ENCODE data around the gene PODXL2.

PODXL2 gene

GRCh38 chr3:127628788-127629466, at the start of gene PODXL2:
TSS of gene PODXL2 (plus strand) at chr3:127629185. CDS start at chr3:127629220, 35 bp downstream.
- peak within 1 kb of the TSS; percentile 73 for H3K4me3 Mint-ChIP-seq
- peaks cover 36% of the 10 kb centered on the region for H3K4me1 Mint-ChIP-seq (ENCODE audit: low read depth)
- H3K27ac Mint-ChIP-seq: peak within 1 kb of the TSS; percentile 81
- DNase-seq: peak; percentile 55
- H3K9me3 Mint-ChIP-seq: peaks cover 4% of the 10 kb centered on the region
- H3K36me3 Mint-ChIP-seq (ENCODE audit: low read depth): no peaks in the 10 kb centered on the region
- H3K27me3 Mint-ChIP-seq: peaks cover 49% of the 10 kb centered on the region

- no peak for DNase-seq
- H3K27ac Mint-ChIP-seq: peak overlapping the region; percentile 60
- H3K27me3 Mint-ChIP-seq: no peaks in the 10 kb centered on the region
- H3K4me3 Mint-ChIP-seq: no peak overlapping the region
- peaks cover 26% of the 10 kb centered on the region for H3K4me1 Mint-ChIP-seq (ENCODE audit: low read depth)
- H3K36me3 Mint-ChIP-seq (ENCODE audit: low read depth): peaks cover 50% of the 10 kb centered on the region
- no peaks in the 10 kb centered on the region for H3K9me3 Mint-ChIP-seq
These were observed 48.5 kb upstream of the PODXL2 start for GRCh38 chr3:127580327-127581060.

- Mint-ChIP-seq H3K4me3 (no peak overlapping the region), H3K27me3 (no peaks in the 10 kb centered on the region), H3K4me1 (ENCODE audit: low read depth) (peaks cover 46% of the 10 kb centered on the region), H3K9me3 (no peaks in the 10 kb centered on the region), H3K36me3 (ENCODE audit: low read depth) (peaks cover 43% of the 10 kb centered on the region), H3K27ac (peak overlapping the region; percentile 13)
- DNase-seq: no peak
These were observed 44.3 kb upstream of the PODXL2 start for GRCh38 chr3:127584734-127585133.

- DNase-seq: no peak
- H3K4me3 Mint-ChIP-seq: no peak overlapping the region
- H3K36me3 Mint-ChIP-seq (ENCODE audit: low read depth): peaks cover 40% of the 10 kb centered on the region
- H3K27ac Mint-ChIP-seq: peak overlapping the region; percentile 56
- no peaks in the 10 kb centered on the region for H3K27me3 Mint-ChIP-seq
- peaks cover 46% of the 10 kb centered on the region for H3K4me1 Mint-ChIP-seq (ENCODE audit: low read depth)
- H3K9me3 Mint-ChIP-seq: no peaks in the 10 kb centered on the region
These were observed 43.7 kb upstream of the PODXL2 start for GRCh38 chr3:127585163-127585812.

GRCh38 chr3:127585813-127586413, 43.1 kb upstream of the PODXL2 start:
- Mint-ChIP-seq H3K4me1 (ENCODE audit: low read depth) (peaks cover 42% of the 10 kb centered on the region), H3K36me3 (ENCODE audit: low read depth) (peaks cover 34% of the 10 kb centered on the region), H3K27me3 (no peaks in the 10 kb centered on the region), H3K4me3 (no peak overlapping the region), H3K9me3 (no peaks in the 10 kb centered on the region), H3K27ac (no peak overlapping the region)
- DNase-seq: no peak

- Mint-ChIP-seq H3K4me3 (no peak overlapping the region), H3K36me3 (ENCODE audit: low read depth) (peaks cover 29% of the 10 kb centered on the region), H3K27me3 (no peaks in the 10 kb centered on the region), H3K9me3 (no peaks in the 10 kb centered on the region), H3K4me1 (ENCODE audit: low read depth) (peaks cover 50% of the 10 kb centered on the region), H3K27ac (no peak overlapping the region)
- no peak for DNase-seq
These were observed 41.1 kb upstream of the PODXL2 start for GRCh38 chr3:127587876-127588275.

- peak; percentile 56 for DNase-seq
- Mint-ChIP-seq H3K36me3 (ENCODE audit: low read depth) (peaks cover 29% of the 10 kb centered on the region), H3K27me3 (no peaks in the 10 kb centered on the region), H3K27ac (peak overlapping the region; percentile 87), H3K4me1 (ENCODE audit: low read depth) (peaks cover 51% of the 10 kb centered on the region), H3K9me3 (no peaks in the 10 kb centered on the region), H3K4me3 (peak overlapping the region; percentile 90)
These were observed 40.0 kb upstream of the PODXL2 start for GRCh38 chr3:127588806-127589577.

- H3K9me3 Mint-ChIP-seq: no peaks in the 10 kb centered on the region
- peaks cover 47% of the 10 kb centered on the region for H3K4me1 Mint-ChIP-seq (ENCODE audit: low read depth)
- H3K27ac Mint-ChIP-seq: peak overlapping the region; percentile 87
- peak; percentile 59 for DNase-seq
- peak overlapping the region; percentile 90 for H3K4me3 Mint-ChIP-seq
- H3K27me3 Mint-ChIP-seq: no peaks in the 10 kb centered on the region
- peaks cover 27% of the 10 kb centered on the region for H3K36me3 Mint-ChIP-seq (ENCODE audit: low read depth)
These were observed 39.2 kb upstream of the PODXL2 start for GRCh38 chr3:127589600-127590281.

- peaks cover 44% of the 10 kb centered on the region for H3K4me1 Mint-ChIP-seq (ENCODE audit: low read depth)
These were observed 38.7 kb upstream of the PODXL2 start for GRCh38 chr3:127590282-127590592.

GRCh38 chr3:127590593-127591465, 38.2 kb upstream of the PODXL2 start, which contains the start of gene TPRA1:
TSS of gene TPRA1 (minus strand) at chr3:127590733. CDS start at chr3:127580146, 10,587 bp downstream.
- peak within 1 kb of the TSS; percentile 90 for H3K4me3 Mint-ChIP-seq
- peak within 1 kb of the TSS; percentile 97 for H3K27ac Mint-ChIP-seq
- DNase-seq: peak; percentile 88
- H3K4me1 Mint-ChIP-seq (ENCODE audit: low read depth): peaks cover 39% of the 10 kb centered on the region
- H3K27me3 Mint-ChIP-seq: no peaks in the 10 kb centered on the region
- peaks cover 18% of the 10 kb centered on the region for H3K36me3 Mint-ChIP-seq (ENCODE audit: low read depth)
- no peaks in the 10 kb centered on the region for H3K9me3 Mint-ChIP-seq

More at GRCh38 chr3:127590282-127590592, 38.7 kb upstream of the PODXL2 start:
- Mint-ChIP-seq H3K4me3 (peak overlapping the region; percentile 90), H3K27me3 (no peaks in the 10 kb centered on the region), H3K36me3 (ENCODE audit: low read depth) (peaks cover 22% of the 10 kb centered on the region), H3K9me3 (no peaks in the 10 kb centered on the region), H3K27ac (peak overlapping the region; percentile 97)
- no peak for DNase-seq

- Mint-ChIP-seq H3K4me3 (no peak overlapping the region), H3K27ac (peak overlapping the region; percentile 45)
These were observed 35.8 kb upstream of the PODXL2 start for GRCh38 chr3:127593178-127593577.

GRCh38 chr3:127595303-127595702, 33.7 kb upstream of the PODXL2 start:
- H3K36me3 Mint-ChIP-seq (ENCODE audit: low read depth): peaks cover 21% of the 10 kb centered on the region
- H3K4me3 Mint-ChIP-seq: no peak overlapping the region
- no peaks in the 10 kb centered on the region for H3K27me3 Mint-ChIP-seq
- no peak for DNase-seq
- no peak overlapping the region for H3K27ac Mint-ChIP-seq
- H3K9me3 Mint-ChIP-seq: no peaks in the 10 kb centered on the region
- H3K4me1 Mint-ChIP-seq (ENCODE audit: low read depth): peaks cover 39% of the 10 kb centered on the region

More at GRCh38 chr3:127593178-127593577, 35.8 kb upstream of the PODXL2 start:
- Mint-ChIP-seq H3K36me3 (ENCODE audit: low read depth) (peaks cover 7% of the 10 kb centered on the region), H3K9me3 (no peaks in the 10 kb centered on the region), H3K27me3 (no peaks in the 10 kb centered on the region), H3K4me1 (ENCODE audit: low read depth) (peaks cover 39% of the 10 kb centered on the region)
- DNase-seq: no peak

Measured in activated T-cell treated with anti-CD3 and anti-CD28 coated beads, Interleukin-2, amount 50 U/mL, for 24 hours (primary cell).